HepG2 (cell line): ENCODE results near the gene DCUN1D2. TPM values are rescaled to one million over a fixed set of nuclear protein-coding genes. Genes with fewer than 3 reads are reported as not detected.

ENCODE experiments used
- ATAC-seq: fragments of 200-7000 bp; cut with Tn5 transposase; 3 replicates; pipeline ENCODE4 v1.9.1; 2020; ENCODE audit warnings: mild to moderate bottlenecking, moderate library complexity
- BruUV-seq: library from RNA; stranded (reverse); fragments of 400-500 nt; replicated peaks from 2 replicates; lab custom pipeline; 2021; lab: Mats Ljungman, UMichigan
- CTCF ChIA-PET: fragments of 300-600 bp; formaldehyde crosslinking; extraction: SDS; loops from one replicate; lab custom pipeline; 2021; ENCODE audit warnings: low total read pairs, inconsistent platforms, low intra/inter-chr PET ratio; lab: Yijun Ruan, JAX
- POLR2A ChIA-PET: fragments of 350-600 bp; sonication (Branson Sonifier 250); formaldehyde crosslinking; loops from one replicate; lab custom pipeline; 2020; ENCODE audit warnings: antibody characterized with exemption, inconsistent platforms; lab: Yijun Ruan, JAX
- DNase-seq: peaks from one replicate; pipeline ENCODE4 v3.0.0-alpha.2; 2015; ENCODE audit warnings: low spot score
- FAIRE-seq: peaks from 3 replicates; lab custom pipeline; 2011; peaks lifted over from hg19 to GRCh38; lab: Jason Lieb, UNC
- H2AFZ ChIP-seq: one replicate; pipeline ENCODE4 v1.6.1; 2011; ENCODE audit warnings: low read length, inconsistent platforms
- H3K27ac ChIP-seq: fragments of 300-600 bp; 3 replicates; pipeline ENCODE4 v1.8.0; 2011; ENCODE audit warnings: mixed run types, mild to moderate bottlenecking, mixed read lengths, low read length, inconsistent platforms; ENCODE audit not compliant: insufficient read depth; ENCODE audit errors: extremely low read length
- H3K27me3 ChIP-seq, 2 experiments: fragments of 200-600 bp in 1 of 2; 2 replicates in 1 of 2; 3 replicates in 1 of 2; pipeline versions ENCODE4 v1.6.0 to v1.8.0; 2011; ENCODE audit warnings: low read length in 2 of 2, mild to moderate bottlenecking in 2 of 2, moderate library complexity in 2 of 2, inconsistent platforms in 1 of 2; ENCODE audit not compliant: insufficient read depth in 2 of 2, control insufficient read depth in 1 of 2
- H3K36me3 ChIP-seq, 2 experiments: fragments of 200-600 bp in 1 of 2; replicated peaks in 1 of 2; 2 replicates in 1 of 2; 3 replicates in 1 of 2; pipeline versions ENCODE4 v1.5.1 to v1.8.0; 2011; ENCODE audit warnings: low read length in 2 of 2, inconsistent platforms in 1 of 2; ENCODE audit not compliant: insufficient read depth in 2 of 2, control insufficient read depth in 1 of 2
- H3K4me1 ChIP-seq: 2 replicates; pipeline ENCODE4 v1.5.1; 2012; ENCODE audit warnings: low read length, inconsistent platforms; ENCODE audit not compliant: insufficient read depth
- H3K4me2 ChIP-seq: 2 replicates; pipeline ENCODE4 v1.6.0; 2011; ENCODE audit warnings: low read depth, low read length, inconsistent platforms
- H3K4me3 ChIP-seq, 3 experiments: fragments of 200-600 bp in 1 of 3; sonication (generic), shearing (Covaris generic) in 1 of 3; replicated peaks in 1 of 3; 2 replicates each; pipeline ENCODE4 v1.5.1; 2011 to 2016; ENCODE audit warnings: low read length in 3 of 3, inconsistent platforms in 2 of 3, low read depth in 2 of 3, mild to moderate bottlenecking in 2 of 3, control low read depth in 1 of 3, mixed read lengths in 1 of 3; ENCODE audit not compliant: insufficient read depth in 1 of 3
- H3K79me2 ChIP-seq: one replicate; pipeline ENCODE4 v1.6.1; 2011; ENCODE audit warnings: low read length, inconsistent platforms; ENCODE audit not compliant: insufficient read depth
- H3K9ac ChIP-seq: 2 replicates; pipeline ENCODE4 v1.6.0; 2011; ENCODE audit warnings: mild to moderate bottlenecking, low read depth, low read length, inconsistent platforms; ENCODE audit not compliant: insufficient read depth
- H3K9me3 ChIP-seq: 2 replicates; pipeline ENCODE4 v1.5.1; 2012; ENCODE audit warnings: mild to moderate bottlenecking, low read length
- H4K20me1 ChIP-seq: 2 replicates; pipeline ENCODE4 v1.6.0; 2011; ENCODE audit warnings: inconsistent platforms, mild to moderate bottlenecking, low read length, moderate library complexity; ENCODE audit not compliant: insufficient read depth
- BHLHE40 ChIP-seq: IDR thresholded peaks from 2 replicates; pipeline ENCODE4 v1.6.1; 2011; ENCODE audit warnings: low read length, improper control_type of control experiment
- KLF13 ChIP-seq: sonication (generic); formaldehyde crosslinking; IDR thresholded peaks from 2 replicates; pipeline ENCODE4 v1.4.0; 2020; ENCODE audit warnings: mild to moderate bottlenecking, missing genetic modification reagents
- MED13 ChIP-seq: sonication (generic); formaldehyde crosslinking; IDR thresholded peaks from 2 replicates; pipeline ENCODE4 v1.5.0; 2020; ENCODE audit warnings: missing genetic modification reagents
- PHF5A ChIP-seq: IDR thresholded peaks from one replicate; pipeline ENCODE4 v1.6.1; 2018; ENCODE audit warnings: low read depth, missing genetic modification reagents; ENCODE audit not compliant: unreplicated experiment
- WGBS: methylation state at CpG from one replicate; pipeline ENCODE4 v1.1.6; 2017; ENCODE audit warnings: low lambda C conversion rate; 5-methylcytosine and 5-hydroxymethylcytosine counted together
- in situ Hi-C: cut with HindIII; loops from 2 replicates; pipeline ENCODE4 v1.10.0; 2017; ENCODE audit warnings: low pct_unique_long_range_greater_than_20kb; ENCODE audit not compliant: extremely low pct_ligation_motif_present
- intact Hi-C: fragments of 100-400 bp; cut with micrococcal nuclease; formaldehyde crosslinking; loops from one replicate; pipeline ENCODE4 v1.10.0; 2022; ENCODE audit not compliant: unreplicated experiment
- polyA plus RNA-seq, 8 experiments: library from polyadenylated mRNA; depleted of rRNA in 3 of 8; stranded (reverse) in 7 of 8; unstranded in 1 of 8; fragments of >200 nt; fragmentation: Illumina TruSeq in 4 of 8; extraction: Trizol in 4 of 8; gene quantifications; 2 replicates each; pipeline versions ENCODE4 v1.2.1 to v1.2.3, GENCODE V29; 2011 to 2016; ENCODE audit warnings: low read depth in 4 of 8, missing spikeins in 1 of 8, mixed read lengths in 1 of 8; ENCODE audit not compliant: insufficient read depth in 1 of 8
- total RNA-seq, 5 experiments: library from RNA; depleted of rRNA; stranded (reverse); fragments of >200 nt; fragmentation: Illumina TruSeq; extraction: Trizol; gene quantifications; 2 replicates each; pipeline ENCODE4 v1.2.3, GENCODE V29; 2016; ENCODE audit warnings: low read depth in 1 of 5
- TF ChIP-seq, protein P1 (sequence below): sonication (generic); formaldehyde crosslinking; IDR thresholded peaks from 2 replicates; pipeline ENCODE4 v1.4.0; 2020; ENCODE audit warnings: missing genetic modification reagents; ENCODE audit errors: not compliant biosample characterization

Gene DCUN1D2
- total and polyA plus RNA-seq, 2 of the 13 experiments (the other 11 are each of a cell fraction or from before 2014, with no cell fraction given), result 9.1 to 9.6 TPM

DNA sequence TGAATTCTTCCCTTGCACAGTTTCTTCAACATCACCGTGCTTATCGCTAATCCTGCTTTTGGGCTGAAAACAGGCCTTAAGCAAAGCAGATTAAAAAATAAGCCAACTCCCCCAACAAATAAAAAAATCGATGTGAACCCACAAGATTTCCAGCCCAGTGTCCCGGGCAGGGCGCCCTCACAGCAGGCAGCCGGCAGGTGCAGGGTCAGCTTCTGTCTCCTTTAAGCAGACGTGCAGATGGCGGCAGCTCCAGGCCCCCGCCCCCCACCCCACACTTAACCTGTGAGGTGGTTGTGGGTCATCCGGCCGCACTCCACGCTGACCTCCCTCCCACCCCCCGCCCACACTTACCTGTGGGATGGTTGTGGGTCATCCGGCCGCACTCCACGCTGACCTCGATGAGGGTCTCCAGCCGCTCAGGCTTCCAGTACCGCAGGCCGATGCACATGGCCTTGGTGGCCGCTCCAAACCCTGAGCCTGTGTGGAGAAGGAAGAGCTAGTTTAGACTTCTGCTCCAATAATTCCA lies 57.1 kb downstream of the DCUN1D2 start (continued):
- TF ChIP-seq, protein P1, sequence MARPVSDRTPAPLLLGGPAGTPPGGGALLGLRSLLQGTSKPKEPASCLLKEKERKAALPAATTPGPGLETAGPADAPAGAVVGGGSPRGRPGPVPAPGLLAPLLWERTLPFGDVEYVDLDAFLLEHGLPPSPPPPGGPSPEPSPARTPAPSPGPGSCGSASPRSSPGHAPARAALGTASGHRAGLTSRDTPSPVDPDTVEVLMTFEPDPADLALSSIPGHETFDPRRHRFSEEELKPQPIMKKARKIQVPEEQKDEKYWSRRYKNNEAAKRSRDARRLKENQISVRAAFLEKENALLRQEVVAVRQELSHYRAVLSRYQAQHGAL (CRISPR knock-in tag), result no peak
- TF ChIP-seq KLF13 (CRISPR knock-in tag), result no peak
- no peak for TF ChIP-seq MED13

DNA sequence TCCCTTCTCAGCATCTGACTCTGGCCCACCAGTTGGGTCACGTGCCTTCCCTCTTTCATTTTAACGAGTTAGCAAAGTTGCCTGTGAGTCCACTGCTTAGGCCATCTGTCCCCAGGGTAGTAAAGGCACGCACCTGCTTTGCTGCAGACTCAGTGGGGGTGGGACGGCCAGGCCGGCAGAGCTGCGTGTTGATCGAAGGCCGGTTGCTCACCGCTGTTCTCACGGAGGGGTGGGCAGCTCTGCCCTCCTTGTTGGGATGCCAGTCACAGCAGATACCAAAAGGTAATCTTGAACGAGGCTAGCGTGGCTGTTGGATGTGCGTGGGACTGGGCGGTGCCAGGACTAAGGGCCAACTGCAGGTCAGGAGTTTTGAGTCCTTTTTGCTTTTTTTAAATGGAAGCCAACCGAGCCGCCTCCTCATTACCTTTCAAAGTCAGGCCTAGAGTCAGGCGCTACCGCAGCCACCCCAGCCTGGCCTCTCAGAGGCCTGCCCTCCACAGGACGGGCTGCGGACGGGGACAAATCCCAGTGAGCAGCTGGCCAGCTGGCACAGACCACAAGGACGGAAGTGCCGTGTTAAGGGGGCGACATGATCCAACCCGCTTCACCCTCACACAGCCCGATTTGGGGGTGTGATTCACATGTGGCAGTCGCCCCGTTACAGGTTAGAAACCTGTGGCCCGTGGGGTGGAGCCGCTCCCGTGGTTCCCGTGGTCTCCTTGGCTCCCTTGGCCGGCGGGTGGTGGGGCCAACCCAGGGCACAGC lies 57.8 kb downstream of the DCUN1D2 start:
- no peak for FAIRE-seq

More for the DNA sequence above, 57.8 kb downstream of the DCUN1D2 start:
- Histone ChIP-seq H3K4me1 (peaks cover 16% of the 10 kb centered on the region), H3K27ac (no peak overlapping the region), H3K79me2 (no peaks in the 10 kb centered on the region), H3K9ac (no peak overlapping the region), H4K20me1 (no peaks in the 10 kb centered on the region), H3K9me3 (no peaks in the 10 kb centered on the region), H3K27me3 (peaks cover 3 to 28% of the 10 kb centered on the region in 2 experiments; a peak in 3 of 5 replicates), H3K4me3 (no peak overlapping the region; a peak in 1 of 6 replicates), H3K4me2 (peak overlapping the region; percentile 7; the same call in 1 of the 2 replicates), H3K36me3 (no peaks in the 10 kb centered on the region)
- WGBS, result 66% methylated on average over 16 of the region's 34 CpGs
- ATAC-seq (no peak), DNase-seq (no peak)
- BruUV-seq, result no TSS peak
- ChIA-PET POLR2A (no interaction called here), CTCF (no interaction called here)
- in situ Hi-C loops (no loop called here), intact Hi-C loops (no loop called here)
- TF ChIP-seq PHF5A (no peak), BHLHE40 (0 out of 2 replicates have a peak, but pooled peaks have one; percentile 13)
- TF ChIP-seq, all 625 proteins: peak for 1
- H2AFZ ChIP-seq, result no peak overlapping the region
